ENCODE measurements around the gene CAMSAP1. TPM values are rescaled to one million over a fixed set of nuclear protein-coding genes. Genes with fewer than 3 reads are reported as not detected.

CAMSAP1 gene
- total and polyA plus RNA-seq, 2 of the 4 experiments (the other 2 are of a cell fraction), result 8.2 to 19.5 TPM

GRCh38 chr9:135919318-135919890, 12.1 kb upstream of the CAMSAP1 start:
- no peak overlapping the region for H3K23ac ChIP-seq (ENCODE audit: low read depth, low read length)
- H3K9me3 ChIP-seq (ENCODE audit: control insufficient read depth, insufficient read depth, low read length), result peaks cover 34% of the 10 kb centered on the region
- H3K36me3 ChIP-seq (ENCODE audit: control insufficient read depth, insufficient read depth, low read length), result peaks cover 17% of the 10 kb centered on the region
- in situ Hi-C loops (cut with MboI; ENCODE audit: low sequenced_read_pairs) (no loop called here), intact Hi-C loops (cut with micrococcal nuclease) (no loop called here), dilution Hi-C loops (cut with HindIII; ENCODE audit: low sequenced_read_pairs, unreplicated experiment) (no loop called here)
- no peak overlapping the region for H4K8ac ChIP-seq (ENCODE audit: low read depth in 2 of 2, low read length in 2 of 2)
- ChIA-PET CTCF (no interaction called here), POLR2A (ENCODE audit: unreplicated experiment) (no interaction called here)
- no peak overlapping the region for H2BK15ac ChIP-seq (ENCODE audit: low read depth, low read length)
- DNase-seq (no peak), ATAC-seq (ENCODE audit: low read depth) (no peak)
- no peak overlapping the region for H3K4ac ChIP-seq (ENCODE audit: low read depth, low read length)
- H3K4me1 ChIP-seq (ENCODE audit: control insufficient read depth, insufficient read depth, low read length), result no peaks in the 10 kb centered on the region
- no peak overlapping the region for H3K27ac ChIP-seq (ENCODE audit: insufficient read depth, low read length)
- H3K4me2 ChIP-seq (ENCODE audit: low read depth, low read length), result no peak overlapping the region
- H3K9me1 ChIP-seq (ENCODE audit: insufficient read depth, low read length), result no peaks in the 10 kb centered on the region; the same call in 1 of the 2 replicates
- no peak overlapping the region for H3K18ac ChIP-seq (ENCODE audit: low read depth, low read length)
- H2BK5ac ChIP-seq (ENCODE audit: low read depth, low read length, poor library complexity, severe bottlenecking), result no peak overlapping the region
- no TSS peak for BruUV-seq (replicated peaks)
- no peak overlapping the region for H4K91ac ChIP-seq (ENCODE audit: insufficient read depth, low read depth, low read length)
- no peak overlapping the region for H2AK9ac ChIP-seq (replicated peaks; ENCODE audit: low read depth, low read length, poor library complexity)
- H2AK5ac ChIP-seq (ENCODE audit: low read depth, low read length), result no peak overlapping the region
- H3K79me1 ChIP-seq (ENCODE audit: low read depth in 1 of 2, low read length in 2 of 2), result peaks cover 0 to 7% of the 10 kb centered on the region in 2 experiments; a peak in 1 of 4 replicates
- H3K27me3 ChIP-seq (ENCODE audit: control insufficient read depth, insufficient read depth, low read length), result no peaks in the 10 kb centered on the region
- H4K5ac ChIP-seq (ENCODE audit: low read depth, low read length), result no peak overlapping the region
- no peak overlapping the region for H3K14ac ChIP-seq (replicated peaks; ENCODE audit: low read depth, low read length)
- H3K4me3 ChIP-seq (ENCODE audit: insufficient read depth, low read depth, low read length), result no peak overlapping the region
- WGBS, 2 experiments (ENCODE audit: extremely low coverage in 2 of 2, insufficient read length in 1 of 2), result 93% methylated on average over 6 of the region's 11 CpGs; no CpG with 5 or more reads in 1 of the 2 experiments
- no peak overlapping the region for H3K56ac ChIP-seq (ENCODE audit: extremely low read depth, insufficient read depth, low read length)
- no peak for TF ChIP-seq MXI1 (IDR thresholded peaks at IDR 0.05; ENCODE audit: borderline replicate concordance, low read depth, low read length)
- TF ChIP-seq SMC3 (IDR thresholded peaks at IDR 0.05; ENCODE audit: low read depth, low read length), result no peak
- TF ChIP-seq RCOR1 (IDR thresholded peaks at IDR 0.05; ENCODE audit: insufficient replicate concordance, low read length), result no peak
- TF ChIP-seq MAFK (IDR thresholded peaks at IDR 0.05; ENCODE audit: low read depth, low read length), result no peak
- no peak for TF ChIP-seq FOS (IDR thresholded peaks at IDR 0.05; ENCODE audit: low read depth, low read length)
- TF ChIP-seq CEBPB (IDR thresholded peaks at IDR 0.05; ENCODE audit: low read depth, low read length), result no peak
- no peak for TF ChIP-seq RFX5 (IDR thresholded peaks at IDR 0.05; ENCODE audit: low read depth, low read length)
- no peak for TF ChIP-seq USF2 (IDR thresholded peaks at IDR 0.05; ENCODE audit: low read depth, low read length)
- TF ChIP-seq CHD1 (IDR thresholded peaks at IDR 0.05; ENCODE audit: low read depth, low read length), result no peak
- TF ChIP-seq MAZ (IDR thresholded peaks at IDR 0.05; ENCODE audit: borderline replicate concordance, low read depth, low read length), result no peak
- no peak for TF ChIP-seq NFE2L2 (IDR thresholded peaks at IDR 0.05; ENCODE audit: low read depth, low read length)
- no peak for TF ChIP-seq POLR2A (IDR thresholded peaks at IDR 0.05; ENCODE audit: low read depth, low read length)
- no peak for TF ChIP-seq RAD21 (IDR thresholded peaks at IDR 0.05; ENCODE audit: low read length)
- TF ChIP-seq BHLHE40 (IDR thresholded peaks at IDR 0.05; ENCODE audit: low read depth, low read length), result no peak
- TF ChIP-seq ELK1 (IDR thresholded peaks at IDR 0.05; ENCODE audit: borderline replicate concordance, low read depth, low read length), result no peak
- TF ChIP-seq CTCF (conservative IDR thresholded peaks at IDR 0.05; ENCODE audit: low read depth, low read length), result no peak
- H2AFZ ChIP-seq (replicated peaks; ENCODE audit: low read length, poor library complexity), result no peak overlapping the region
- no peaks in the 10 kb centered on the region for H4K20me1 ChIP-seq (ENCODE audit: insufficient read depth, low read length)
- H2BK20ac ChIP-seq (ENCODE audit: low read depth, low read length), result no peak overlapping the region
- H3K9ac ChIP-seq (ENCODE audit: low read depth, low read length), result no peak overlapping the region
- no peak overlapping the region for H2BK120ac ChIP-seq (ENCODE audit: low read depth, low read length)

All from IMR-90 (cell line).